Endothelial cell of coronary artery (primary cell): ENCODE data around the gene UBQLN3. TPM values are rescaled to one million over a fixed set of nuclear protein-coding genes. Genes with fewer than 3 reads are reported as not detected.

Experiments used
- total RNA-seq: library from RNA; depleted of rRNA; stranded (reverse); fragments of >200 nt; gene quantifications from 2 replicates; pipeline ENCODE4 v1.2.3, GENCODE V29; 2014

Gene UBQLN3
- total RNA-seq = 0.09 TPM in 1 of 2 replicates, not detected in the other

GRCh38 chr11:5509803-5510202, at the start of gene UBQLN3:
TSS of gene UBQLN3 (minus strand) at chr11:5509957. CDS start at chr11:5509558, 399 bp downstream.

GRCh38 chr11:5548440-5548839, 38.7 kb upstream of the UBQLN3 start, which contains the start of gene OR52H1:
TSS of gene OR52H1 (minus strand) at chr11:5548540. CDS start at chr11:5545505, 3,035 bp downstream.

GRCh38 chr11:5516599-5516998, 6.8 kb upstream of the UBQLN3 start, which contains the start of gene UBQLNL:
TSS of gene UBQLNL (minus strand) at chr11:5516699. CDS start at chr11:5516441, 258 bp downstream.

GRCh38 chr11:5488385-5488784, 21.4 kb downstream of the UBQLN3 start, which contains the start of gene OR52D1:
TSS of gene OR52D1 (plus strand) at chr11:5488685. CDS start at chr11:5488707, 22 bp downstream.

Other genes starting within 250 kb of the UBQLN3 start
- gene HBE1, start 240.0 kb downstream of the UBQLN3 start, total RNA-seq = 0.18 TPM in 1 of 2 replicates, not detected in the other
- gene OR51B4, start 208.0 kb downstream of the UBQLN3 start, total RNA-seq = not detected in 2 replicates
- not detected in 2 replicates for gene OR51B2, start 185.7 kb downstream of the UBQLN3 start, total RNA-seq
- gene OR51B5, start 166.4 kb downstream of the UBQLN3 start, total RNA-seq = not detected in 2 replicates
- gene OR51B6, start 158.4 kb downstream of the UBQLN3 start, total RNA-seq = not detected in 2 replicates
- not detected in 2 replicates for gene OR51M1, start 126.1 kb downstream of the UBQLN3 start, total RNA-seq
- gene OR51Q1, start 87.8 kb downstream of the UBQLN3 start, total RNA-seq = not detected in 2 replicates
- gene OR51I1, start 68.4 kb downstream of the UBQLN3 start, total RNA-seq = not detected in 2 replicates
- not detected in 2 replicates for gene OR51I2, start 60.6 kb downstream of the UBQLN3 start, total RNA-seq
- not detected in 2 replicates for gene OR52D1, start 21.3 kb downstream of the UBQLN3 start, total RNA-seq
- gene UBQLNL, start 6.7 kb upstream of the UBQLN3 start, total RNA-seq = under 0.01 TPM in 1 of 2 replicates, not detected in the other
- gene OR52H1, start 38.6 kb upstream of the UBQLN3 start, total RNA-seq = 0.18 and 0.19 TPM in 2 replicates
- not detected in 2 replicates for gene OR52B6, start 70.9 kb upstream of the UBQLN3 start, total RNA-seq
- 0.81 and 1.2 TPM in 2 replicates for gene TRIM6, start 86.7 kb upstream of the UBQLN3 start, total RNA-seq
- gene TRIM34, start 115.0 kb upstream of the UBQLN3 start, total RNA-seq = 7.8 and 14.8 TPM in 2 replicates
- gene TRIM5, start 175.1 kb upstream of the UBQLN3 start, total RNA-seq = 57.2 and 79.3 TPM in 2 replicates
- 107 and 112 TPM in 2 replicates for gene TRIM22, start 179.8 kb upstream of the UBQLN3 start, total RNA-seq
- gene OR56B1, start 226.5 kb upstream of the UBQLN3 start, total RNA-seq = not detected in 2 replicates
- not detected in 2 replicates for gene OR52N4, start 244.3 kb upstream of the UBQLN3 start, total RNA-seq